ENCODE measurements around the gene SMIM24. TPM values are rescaled to one million over a fixed set of nuclear protein-coding genes. Genes with fewer than 3 reads are reported as not detected.

The SMIM24 gene
- total and polyA plus RNA-seq, 9 of the 15 experiments (the other 6 are each of a cell fraction or from before 2014, with no cell fraction given), result 0.45 to 12.3 (median 1.4) TPM; not detected in 1

DNA sequence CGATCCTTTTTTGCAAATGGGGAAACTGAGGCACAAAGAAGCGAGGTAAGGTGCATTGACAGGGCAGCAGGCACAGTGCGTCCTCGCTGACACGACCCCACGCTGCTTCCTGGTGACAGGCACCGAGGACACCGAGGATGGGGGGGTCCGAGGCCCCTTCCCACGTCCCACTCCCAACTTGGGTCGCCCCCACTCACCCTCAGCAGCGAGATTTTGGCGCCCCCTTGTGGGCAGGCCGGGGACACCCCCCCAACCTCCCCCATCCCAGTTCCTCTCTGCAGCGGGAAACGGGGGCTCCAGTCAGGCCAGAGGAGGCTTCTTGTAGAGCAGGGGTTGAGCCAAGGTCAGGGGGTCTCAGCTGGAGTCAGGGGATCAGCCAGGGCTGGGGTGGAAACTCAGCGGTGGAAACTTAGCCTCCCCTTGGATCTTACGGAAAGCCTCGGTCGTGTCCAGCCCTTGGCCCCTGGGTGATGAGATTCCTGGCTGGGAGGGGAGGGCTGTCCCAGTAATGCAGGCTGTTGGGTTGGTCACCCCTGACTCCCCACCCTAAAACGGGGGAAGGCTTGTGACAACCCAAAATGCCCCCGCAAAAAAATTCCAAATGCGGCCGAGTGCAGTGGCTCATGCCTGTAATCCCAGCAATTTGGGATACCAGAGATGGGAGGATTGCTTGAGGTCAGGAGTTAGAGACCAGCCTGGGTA lies 8.2 kb downstream of the SMIM24 start (continued):
- TF ChIP-seq HDAC1 (IDR thresholded peaks at IDR 0.05), result peak in 1 of 2 experiments; percentile 32; a peak in 1 of 4 replicates
- peak; percentile 42 for TF ChIP-seq POLR2G (IDR thresholded peaks at IDR 0.05; ENCODE audit: low read depth, low read length)
- TF ChIP-seq CBX5 (IDR thresholded peaks at IDR 0.05; ENCODE audit: borderline replicate concordance, low read depth), result no peak
- TF ChIP-seq ZNF165 (CRISPR knock-in tag; IDR thresholded peaks at IDR 0.05; ENCODE audit: borderline replicate concordance), result no peak
- TF ChIP-seq SPI1 (IDR thresholded peaks at IDR 0.05; ENCODE audit: borderline replicate concordance, low read depth, low read length), result peak; percentile 79
- no peak for TF ChIP-seq KHSRP (IDR thresholded peaks at IDR 0.05)
- no peak for TF ChIP-seq TAL1 (IDR thresholded peaks at IDR 0.05)
- no peak for TF ChIP-seq RBM25 (IDR thresholded peaks at IDR 0.05; ENCODE audit: low read depth, low read length, severe bottlenecking)
- TF ChIP-seq ZFP36 (IDR thresholded peaks at IDR 0.05; ENCODE audit: low read depth, low read length, partially characterized antibody), result no peak
- no peak for TF ChIP-seq CREB1 (IDR thresholded peaks at IDR 0.05)
- no peak for TF ChIP-seq CREB1 (CRISPR knock-in tag; IDR thresholded peaks at IDR 0.05)
- TF ChIP-seq HMG20A (CRISPR knock-in tag; conservative IDR thresholded peaks at IDR 0.05), result no peak
- TF ChIP-seq ZBTB2 (IDR thresholded peaks at IDR 0.05), result peak; percentile 52; the same call in 1 of the 2 replicates
- TF ChIP-seq, protein P1, sequence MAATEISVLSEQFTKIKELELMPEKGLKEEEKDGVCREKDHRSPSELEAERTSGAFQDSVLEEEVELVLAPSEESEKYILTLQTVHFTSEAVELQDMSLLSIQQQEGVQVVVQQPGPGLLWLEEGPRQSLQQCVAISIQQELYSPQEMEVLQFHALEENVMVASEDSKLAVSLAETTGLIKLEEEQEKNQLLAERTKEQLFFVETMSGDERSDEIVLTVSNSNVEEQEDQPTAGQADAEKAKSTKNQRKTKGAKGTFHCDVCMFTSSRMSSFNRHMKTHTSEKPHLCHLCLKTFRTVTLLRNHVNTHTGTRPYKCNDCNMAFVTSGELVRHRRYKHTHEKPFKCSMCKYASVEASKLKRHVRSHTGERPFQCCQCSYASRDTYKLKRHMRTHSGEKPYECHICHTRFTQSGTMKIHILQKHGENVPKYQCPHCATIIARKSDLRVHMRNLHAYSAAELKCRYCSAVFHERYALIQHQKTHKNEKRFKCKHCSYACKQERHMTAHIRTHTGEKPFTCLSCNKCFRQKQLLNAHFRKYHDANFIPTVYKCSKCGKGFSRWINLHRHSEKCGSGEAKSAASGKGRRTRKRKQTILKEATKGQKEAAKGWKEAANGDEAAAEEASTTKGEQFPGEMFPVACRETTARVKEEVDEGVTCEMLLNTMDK (IDR thresholded peaks at IDR 0.05; ENCODE audit: borderline replicate concordance, insufficient read depth, low read depth, low read length, poor library complexity, severe bottlenecking), result peak; percentile 78
- peak; percentile 73 to 89 (median 88) for TF ChIP-seq CTCF (IDR thresholded peaks at IDR 0.05 in 2 of 3, conservative IDR thresholded peaks at IDR 0.05 in 1 of 3; ENCODE audit: insufficient read depth in 2 of 3, low read depth in 1 of 3, low read length in 3 of 3)
